GM23248 (cell line): ENCODE data around the gene PWP1. TPM values are rescaled to one million over a fixed set of nuclear protein-coding genes. Genes with fewer than 3 reads are reported as not detected.

Experiments
- DNase-seq: peaks from one replicate; pipeline ENCODE4 v3.0.0-alpha.2; 2015
- H2AFZ ChIP-seq: fragments of 200-600 bp; sonication (generic); 2 replicates; pipeline ENCODE4 v1.6.1; 2016; ENCODE audit warnings: antibody characterized with exemption
- H3F3A ChIP-seq: fragments of 200-600 bp; sonication (generic); 2 replicates; pipeline ENCODE4 v1.6.1; 2016; ENCODE audit warnings: mild to moderate bottlenecking, antibody characterized with exemption, mixed run types; ENCODE audit not compliant: insufficient read depth
- H3K27ac ChIP-seq: fragments of 200-600 bp; sonication (generic); 2 replicates; pipeline ENCODE4 v1.5.1; 2016; ENCODE audit warnings: mild to moderate bottlenecking
- H3K27me3 ChIP-seq: fragments of 200-600 bp; sonication (generic); replicated peaks from 2 replicates; pipeline ENCODE4 v1.6.1; 2016; ENCODE audit warnings: mild to moderate bottlenecking; ENCODE audit not compliant: insufficient read depth
- H3K36me3 ChIP-seq: fragments of 200-600 bp; sonication (generic); 2 replicates; pipeline ENCODE4 v1.6.1; 2016; ENCODE audit warnings: low read depth, mild to moderate bottlenecking
- H3K4me1 ChIP-seq: fragments of 200-600 bp; sonication (generic); 2 replicates; pipeline ENCODE4 v1.6.1; 2016; ENCODE audit warnings: mild to moderate bottlenecking; ENCODE audit not compliant: insufficient read depth
- H3K4me2 ChIP-seq: fragments of 200-600 bp; sonication (generic); one replicate; pipeline ENCODE4 v1.6.1; 2016; ENCODE audit warnings: mild to moderate bottlenecking; ENCODE audit not compliant: unreplicated experiment
- H3K4me3 ChIP-seq: fragments of 200-600 bp; sonication (generic); 2 replicates; pipeline ENCODE4 v1.5.1; 2016; ENCODE audit warnings: mild to moderate bottlenecking
- H3K79me2 ChIP-seq: fragments of 200-600 bp; sonication (generic); 2 replicates; pipeline ENCODE4 v1.6.1; 2016; ENCODE audit warnings: mild to moderate bottlenecking; ENCODE audit not compliant: insufficient read depth
- H3K9ac ChIP-seq: fragments of 200-600 bp; sonication (generic); 2 replicates; pipeline ENCODE4 v1.6.1; 2016; ENCODE audit warnings: mild to moderate bottlenecking
- H3K9me2 ChIP-seq: fragments of 200-600 bp; sonication (generic); 2 replicates; pipeline ENCODE4 v1.6.1; 2016; ENCODE audit warnings: mixed run types, mild to moderate bottlenecking, moderate library complexity; ENCODE audit not compliant: insufficient read depth
- H3K9me3 ChIP-seq: fragments of 200-600 bp; sonication (generic); one replicate; pipeline ENCODE4 v1.6.1; 2017; ENCODE audit warnings: low read depth
- H4K20me1 ChIP-seq: fragments of 200-600 bp; sonication (generic); 2 replicates; pipeline ENCODE4 v1.6.0; 2016; ENCODE audit not compliant: insufficient read depth
- EZH2 ChIP-seq: fragments of 200-600 bp; sonication (generic); IDR thresholded peaks from 2 replicates; pipeline ENCODE4 v1.6.1; 2018; ENCODE audit warnings: antibody characterized with exemption, mild to moderate bottlenecking; ENCODE audit not compliant: insufficient read depth, poor library complexity, severe bottlenecking
- EZH2phosphoT487 ChIP-seq: fragments of 200-600 bp; sonication (generic); IDR thresholded peaks from 2 replicates; pipeline ENCODE4 v1.6.1; 2018; ENCODE audit warnings: antibody characterized with exemption, moderate library complexity, mild to moderate bottlenecking, low read depth; ENCODE audit not compliant: insufficient read depth
- WGBS, 2 experiments: methylation state at CpG; one replicate each; pipeline ENCODE4 v1.1.6; 2015 to 2017; ENCODE audit warnings: low lambda C conversion rate in 2 of 2, low coverage in 1 of 2; ENCODE audit errors: missing lambda C conversion rate in 2 of 2; 5-methylcytosine and 5-hydroxymethylcytosine counted together
- in situ Hi-C: fragments of 300-500 bp; cut with MboI; formaldehyde crosslinking; loops from 2 replicates; pipeline ENCODE4 v1.15.0; 2020
- polyA plus RNA-seq: library from polyadenylated mRNA; unstranded; fragments of >200 nt; fragmentation: Nextera tagmentation; extraction: Ambion mirVana; gene quantifications from 2 replicates; pipeline ENCODE4 v1.2.1, GENCODE V29; 2016
- total RNA-seq: library from RNA; depleted of rRNA; stranded (reverse); fragments of >200 nt; shearing (Covaris generic); gene quantifications from 2 replicates; pipeline ENCODE4 v1.2.3, GENCODE V29; 2014

PWP1 gene
- total and polyA plus RNA-seq, 2 experiments from 2014 or later: 73.7 to 97.0 TPM

- Histone ChIP-seq H3K36me3 (no peaks in the 10 kb centered on the region), H3K9me3 (no peaks in the 10 kb centered on the region), H3K27me3 (no peaks in the 10 kb centered on the region), H2AFZ (no peak overlapping the region), H3K79me2 (no peaks in the 10 kb centered on the region), H3K9ac (no peak overlapping the region), H3K4me2 (no peak overlapping the region), H4K20me1 (no peaks in the 10 kb centered on the region), H3K9me2 (no peaks in the 10 kb centered on the region), H3K27ac (no peak overlapping the region), H3F3A (no peaks in the 10 kb centered on the region), H3K4me3 (no peak overlapping the region), H3K4me1 (no peaks in the 10 kb centered on the region)
- no peak for DNase-seq
- in situ Hi-C loops: no loop called here
- TF ChIP-seq EZH2phosphoT487: no peak
- TF ChIP-seq EZH2: no peak
- WGBS, 2 experiments: 65 to 67% methylated on average over 2 of the region's 2 CpGs
Observed at GRCh38 chr12:107653519-107653918, 32.1 kb upstream of the PWP1 start.

- Histone ChIP-seq H3K4me1 (no peaks in the 10 kb centered on the region), H3K9me2 (no peaks in the 10 kb centered on the region), H3K4me2 (no peak overlapping the region), H3K36me3 (no peaks in the 10 kb centered on the region), H3F3A (no peaks in the 10 kb centered on the region), H3K27me3 (no peaks in the 10 kb centered on the region), H3K79me2 (no peaks in the 10 kb centered on the region), H2AFZ (no peak overlapping the region), H3K9ac (no peak overlapping the region), H3K4me3 (no peak overlapping the region), H4K20me1 (no peaks in the 10 kb centered on the region), H3K9me3 (no peaks in the 10 kb centered on the region), H3K27ac (no peak overlapping the region)
- TF ChIP-seq EZH2phosphoT487 (no peak), EZH2 (no peak)
- no peak for DNase-seq
- in situ Hi-C loops: no loop called here
- 61 to 63% methylated on average over 4 of the region's 4 CpGs for WGBS, 2 experiments
Observed at GRCh38 chr12:107654873-107655272, 30.7 kb upstream of the PWP1 start.

- Histone ChIP-seq H3K27me3 (no peaks in the 10 kb centered on the region), H3K79me2 (no peaks in the 10 kb centered on the region), H3F3A (no peaks in the 10 kb centered on the region), H3K4me3 (no peak overlapping the region), H3K4me1 (no peaks in the 10 kb centered on the region), H3K9me3 (no peaks in the 10 kb centered on the region), H3K4me2 (no peak overlapping the region), H4K20me1 (no peaks in the 10 kb centered on the region), H2AFZ (no peak overlapping the region), H3K36me3 (no peaks in the 10 kb centered on the region), H3K27ac (no peak overlapping the region), H3K9me2 (no peaks in the 10 kb centered on the region), H3K9ac (no peak overlapping the region)
- WGBS, 2 experiments: 50 to 55% methylated on average over 9 of the region's 9 CpGs
- in situ Hi-C loops: no loop called here
- no peak for DNase-seq
- TF ChIP-seq EZH2: no peak
- TF ChIP-seq EZH2phosphoT487: no peak
Observed at GRCh38 chr12:107655281-107656065, 30.1 kb upstream of the PWP1 start.

- Histone ChIP-seq H3K27me3 (no peaks in the 10 kb centered on the region), H3K27ac (no peak overlapping the region), H3K4me1 (no peaks in the 10 kb centered on the region), H3K9me3 (no peaks in the 10 kb centered on the region), H3K79me2 (no peaks in the 10 kb centered on the region), H3K9ac (no peak overlapping the region), H3K4me3 (no peak overlapping the region), H4K20me1 (no peaks in the 10 kb centered on the region), H3K9me2 (no peaks in the 10 kb centered on the region), H3F3A (no peaks in the 10 kb centered on the region), H3K36me3 (no peaks in the 10 kb centered on the region), H2AFZ (no peak overlapping the region), H3K4me2 (no peak overlapping the region)
- DNase-seq: no peak
- in situ Hi-C loops: no loop called here
- TF ChIP-seq EZH2: no peak
- no peak for TF ChIP-seq EZH2phosphoT487
Observed at GRCh38 chr12:107656302-107656701, 29.3 kb upstream of the PWP1 start.
